Calu3 (cell line): Measurements from ENCODE around the gene DHDH. TPM values are rescaled to one million over a fixed set of nuclear protein-coding genes. Genes with fewer than 3 reads are reported as not detected.

Experiments
- BruUV-seq: library from RNA; stranded (reverse); fragments of 400-500 nt; replicated peaks from 2 replicates; lab custom pipeline; 2021; lab: Mats Ljungman, UMichigan
- CTCF ChIA-PET: fragments of 300-600 bp; sonication (Branson Sonifier 250); formaldehyde crosslinking; loops from one replicate; lab custom pipeline; 2022; ENCODE audit warnings: antibody characterized with exemption; lab: Charles Lee
- DNase-seq: peaks from one replicate; pipeline ENCODE4 v3.0.0; 2022
- H3K27ac Mint-ChIP-seq: one replicate; pipeline ENCODE4 v1.8.0; 2022; ENCODE audit warnings: mixed read lengths; ENCODE audit not compliant: unreplicated experiment
- H3K27me3 Mint-ChIP-seq: one replicate; pipeline ENCODE4 v1.8.0; 2022; ENCODE audit warnings: mixed read lengths; ENCODE audit not compliant: unreplicated experiment
- H3K36me3 Mint-ChIP-seq: one replicate; pipeline ENCODE4 v1.8.0; 2022; ENCODE audit warnings: mild to moderate bottlenecking, moderate library complexity, mixed read lengths; ENCODE audit not compliant: insufficient read depth, unreplicated experiment
- H3K4me1 Mint-ChIP-seq: one replicate; pipeline ENCODE4 v1.8.0; 2022; ENCODE audit warnings: mild to moderate bottlenecking, low read depth, mixed read lengths; ENCODE audit not compliant: unreplicated experiment
- H3K4me3 Mint-ChIP-seq: one replicate; pipeline ENCODE4 v1.8.0; 2022; ENCODE audit warnings: mild to moderate bottlenecking, low read depth, moderate library complexity, mixed read lengths; ENCODE audit not compliant: unreplicated experiment
- H3K9me3 Mint-ChIP-seq: one replicate; pipeline ENCODE4 v1.8.0; 2022; ENCODE audit warnings: low read depth, mixed read lengths; ENCODE audit not compliant: unreplicated experiment
- intact Hi-C: fragments of 100-400 bp; cut with micrococcal nuclease; formaldehyde crosslinking; loops from one replicate; pipeline ENCODE4 v1.10.0; 2022; ENCODE audit not compliant: unreplicated experiment
- total RNA-seq: library from RNA; stranded (reverse); gene quantifications from 2 replicates; pipeline ENCODE4 v1.2.3, GENCODE V29; 2022
- TF ChIP-seq, protein P1 (sequence below): fragments of 200-600 bp; IDR thresholded peaks from one replicate; pipeline ENCODE4 v1.8.0; 2022; ENCODE audit warnings: antibody characterized with exemption; ENCODE audit not compliant: unreplicated experiment

The DHDH gene
- total RNA-seq, 1 experiment from 2014 or later = 2.1 TPM

GRCh38 chr19:48945415-48945814 is 11.9 kb downstream of the DHDH start:
- H3K4me1 Mint-ChIP-seq = no peaks in the 10 kb centered on the region
- no TSS peak for BruUV-seq
- H3K27ac Mint-ChIP-seq = no peak overlapping the region
- TF ChIP-seq, protein P1, sequence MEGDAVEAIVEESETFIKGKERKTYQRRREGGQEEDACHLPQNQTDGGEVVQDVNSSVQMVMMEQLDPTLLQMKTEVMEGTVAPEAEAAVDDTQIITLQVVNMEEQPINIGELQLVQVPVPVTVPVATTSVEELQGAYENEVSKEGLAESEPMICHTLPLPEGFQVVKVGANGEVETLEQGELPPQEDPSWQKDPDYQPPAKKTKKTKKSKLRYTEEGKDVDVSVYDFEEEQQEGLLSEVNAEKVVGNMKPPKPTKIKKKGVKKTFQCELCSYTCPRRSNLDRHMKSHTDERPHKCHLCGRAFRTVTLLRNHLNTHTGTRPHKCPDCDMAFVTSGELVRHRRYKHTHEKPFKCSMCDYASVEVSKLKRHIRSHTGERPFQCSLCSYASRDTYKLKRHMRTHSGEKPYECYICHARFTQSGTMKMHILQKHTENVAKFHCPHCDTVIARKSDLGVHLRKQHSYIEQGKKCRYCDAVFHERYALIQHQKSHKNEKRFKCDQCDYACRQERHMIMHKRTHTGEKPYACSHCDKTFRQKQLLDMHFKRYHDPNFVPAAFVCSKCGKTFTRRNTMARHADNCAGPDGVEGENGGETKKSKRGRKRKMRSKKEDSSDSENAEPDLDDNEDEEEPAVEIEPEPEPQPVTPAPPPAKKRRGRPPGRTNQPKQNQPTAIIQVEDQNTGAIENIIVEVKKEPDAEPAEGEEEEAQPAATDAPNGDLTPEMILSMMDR = no peak
- CTCF ChIA-PET = interaction anchor here (1.1 kb wide), 1 partner anchor 12 kb away, joined by 3 read pairs; the partner anchor contains the start of gene DHDH
- no peaks in the 10 kb centered on the region for H3K36me3 Mint-ChIP-seq
- peaks cover 2% of the 10 kb centered on the region for H3K9me3 Mint-ChIP-seq
- intact Hi-C loops = no loop called here
- no peaks in the 10 kb centered on the region for H3K27me3 Mint-ChIP-seq
- no peak for DNase-seq
- H3K4me3 Mint-ChIP-seq = no peak overlapping the region

DNA sequence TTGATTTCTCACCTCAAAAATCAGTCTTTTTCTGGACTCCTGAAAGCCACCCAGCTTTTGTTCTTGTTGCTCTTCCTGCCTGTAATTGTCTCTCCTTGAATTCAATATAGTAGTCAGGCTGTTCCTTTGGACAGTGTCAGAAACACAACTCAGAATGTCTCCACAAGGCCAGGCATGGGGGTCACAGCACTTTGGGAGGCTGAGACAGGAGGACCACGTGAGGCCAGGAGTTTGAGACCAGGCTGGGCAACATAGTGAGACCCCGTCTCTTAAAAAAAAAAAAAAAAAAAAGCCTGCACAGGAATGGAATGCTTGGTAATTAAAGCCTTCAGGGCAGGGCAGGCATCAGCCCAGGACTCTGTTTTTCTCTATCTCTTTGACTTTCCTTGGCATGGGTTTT is 12.3 kb downstream of the DHDH start:
- DNase-seq = no peak
- CTCF ChIA-PET = interaction anchor here (0.6 to 1.1 kb wide), 3 partner anchors 13 to 65 kb away, joined by 3 to 5 read pairs (median 3); partner anchors contain the start of gene DHDH
- H3K9me3 Mint-ChIP-seq = peaks cover 2% of the 10 kb centered on the region
- no TSS peak for BruUV-seq
- TF ChIP-seq, protein P1 = no peak
- H3K4me1 Mint-ChIP-seq = no peaks in the 10 kb centered on the region
- intact Hi-C loops = no loop called here
- no peak overlapping the region for H3K27ac Mint-ChIP-seq
- H3K36me3 Mint-ChIP-seq = no peaks in the 10 kb centered on the region
- H3K4me3 Mint-ChIP-seq = no peak overlapping the region
- no peaks in the 10 kb centered on the region for H3K27me3 Mint-ChIP-seq

- no peaks in the 10 kb centered on the region for H3K4me1 Mint-ChIP-seq
- intact Hi-C loops = no loop called here
- no peak overlapping the region for H3K4me3 Mint-ChIP-seq
- no TSS peak for BruUV-seq
- CTCF ChIA-PET = interaction anchor here (0.6 to 1.1 kb wide), 4 partner anchors 13 to 66 kb away, joined by 3 to 5 read pairs (median 3); partner anchors contain the start of gene DHDH
- H3K36me3 Mint-ChIP-seq = no peaks in the 10 kb centered on the region
- no peak overlapping the region for H3K27ac Mint-ChIP-seq
- DNase-seq = no peak
- TF ChIP-seq, protein P1 = no peak
- no peaks in the 10 kb centered on the region for H3K27me3 Mint-ChIP-seq
- peaks cover 2% of the 10 kb centered on the region for H3K9me3 Mint-ChIP-seq
These were observed 13.2 kb downstream of the DHDH start for GRCh38 chr19:48946463-48947257.

GRCh38 chr19:48947258-48947542 is 13.7 kb downstream of the DHDH start:
- peaks cover 2% of the 10 kb centered on the region for H3K9me3 Mint-ChIP-seq
- BruUV-seq = no TSS peak
- CTCF ChIA-PET = interaction anchor here (0.7 kb wide), 1 partner anchor 14 kb away, joined by 3 read pairs; the partner anchor contains the start of gene DHDH

More at GRCh38 chr19:48947258-48947542, 13.7 kb downstream of the DHDH start:
- Mint-ChIP-seq H3K27ac (no peak overlapping the region), H3K4me3 (no peak overlapping the region), H3K36me3 (no peaks in the 10 kb centered on the region), H3K4me1 (no peaks in the 10 kb centered on the region), H3K27me3 (no peaks in the 10 kb centered on the region)
- TF ChIP-seq, protein P1 = no peak
- intact Hi-C loops = no loop called here
- DNase-seq = no peak
